Measurements from ENCODE around the gene BRD4. TPM values are rescaled to one million over a fixed set of nuclear protein-coding genes. Genes with fewer than 3 reads are reported as not detected.

Gene BRD4
- total and polyA plus RNA-seq, 2 experiments from 2014 or later, result 63.8 to 115 TPM

DNA sequence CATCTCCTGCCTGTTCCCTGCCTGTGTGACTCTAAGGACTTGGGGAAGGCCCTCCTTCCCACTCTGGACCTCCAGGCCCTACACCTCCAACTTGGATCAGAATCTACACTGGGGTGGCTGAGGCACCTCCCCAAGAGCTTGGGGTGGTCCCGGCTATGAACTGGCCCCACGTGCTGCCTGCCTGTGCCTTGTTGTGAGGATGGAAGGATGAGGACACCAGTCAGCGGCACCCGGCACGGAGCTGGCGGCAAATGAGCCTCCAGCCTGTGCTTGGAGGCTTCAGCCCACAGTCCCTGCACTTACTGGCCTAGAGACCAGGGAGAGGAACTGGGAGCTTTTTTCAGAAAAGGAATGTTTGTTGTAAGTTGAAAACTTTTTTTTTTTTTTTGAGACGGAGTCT lies 38.8 kb upstream of the BRD4 start:
- TF ChIP-seq STAT1 (IDR thresholded peaks at IDR 0.05; ENCODE audit: unreplicated experiment) (no peak), EZH2phosphoT487 (IDR thresholded peaks at IDR 0.05; ENCODE audit: unreplicated experiment) (no peak), NANOG (IDR thresholded peaks at IDR 0.05; ENCODE audit: borderline replicate concordance) (no peak), EZH2 (IDR thresholded peaks at IDR 0.05; ENCODE audit: low read depth, unreplicated experiment) (no peak), POLR2AphosphoS5 (IDR thresholded peaks at IDR 0.05; ENCODE audit: low read depth) (no peak)
- TF ChIP-seq, protein P1, sequence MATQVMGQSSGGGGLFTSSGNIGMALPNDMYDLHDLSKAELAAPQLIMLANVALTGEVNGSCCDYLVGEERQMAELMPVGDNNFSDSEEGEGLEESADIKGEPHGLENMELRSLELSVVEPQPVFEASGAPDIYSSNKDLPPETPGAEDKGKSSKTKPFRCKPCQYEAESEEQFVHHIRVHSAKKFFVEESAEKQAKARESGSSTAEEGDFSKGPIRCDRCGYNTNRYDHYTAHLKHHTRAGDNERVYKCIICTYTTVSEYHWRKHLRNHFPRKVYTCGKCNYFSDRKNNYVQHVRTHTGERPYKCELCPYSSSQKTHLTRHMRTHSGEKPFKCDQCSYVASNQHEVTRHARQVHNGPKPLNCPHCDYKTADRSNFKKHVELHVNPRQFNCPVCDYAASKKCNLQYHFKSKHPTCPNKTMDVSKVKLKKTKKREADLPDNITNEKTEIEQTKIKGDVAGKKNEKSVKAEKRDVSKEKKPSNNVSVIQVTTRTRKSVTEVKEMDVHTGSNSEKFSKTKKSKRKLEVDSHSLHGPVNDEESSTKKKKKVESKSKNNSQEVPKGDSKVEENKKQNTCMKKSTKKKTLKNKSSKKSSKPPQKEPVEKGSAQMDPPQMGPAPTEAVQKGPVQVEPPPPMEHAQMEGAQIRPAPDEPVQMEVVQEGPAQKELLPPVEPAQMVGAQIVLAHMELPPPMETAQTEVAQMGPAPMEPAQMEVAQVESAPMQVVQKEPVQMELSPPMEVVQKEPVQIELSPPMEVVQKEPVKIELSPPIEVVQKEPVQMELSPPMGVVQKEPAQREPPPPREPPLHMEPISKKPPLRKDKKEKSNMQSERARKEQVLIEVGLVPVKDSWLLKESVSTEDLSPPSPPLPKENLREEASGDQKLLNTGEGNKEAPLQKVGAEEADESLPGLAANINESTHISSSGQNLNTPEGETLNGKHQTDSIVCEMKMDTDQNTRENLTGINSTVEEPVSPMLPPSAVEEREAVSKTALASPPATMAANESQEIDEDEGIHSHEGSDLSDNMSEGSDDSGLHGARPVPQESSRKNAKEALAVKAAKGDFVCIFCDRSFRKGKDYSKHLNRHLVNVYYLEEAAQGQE (IDR thresholded peaks at IDR 0.05; ENCODE audit: unreplicated experiment), result no peak
- no peak overlapping the region for H3K4me3 Mint-ChIP-seq
- no peak for ATAC-seq
- Histone ChIP-seq H3K4me3 (no peak overlapping the region), H3K4me2 (no peak overlapping the region), H3K27me3 (ENCODE audit: insufficient read depth) (no peaks in the 10 kb centered on the region), H3K9me2 (ENCODE audit: insufficient read depth) (no peaks in the 10 kb centered on the region), H3K27ac (ENCODE audit: low read depth) (no peak overlapping the region), H3K79me2 (replicated peaks; ENCODE audit: insufficient read depth) (peaks cover 48% of the 10 kb centered on the region), H3F3A (replicated peaks; ENCODE audit: low read depth) (no peaks in the 10 kb centered on the region), H3K36me3 (ENCODE audit: insufficient read depth) (peaks cover 32% of the 10 kb centered on the region), H2AFZ (no peak overlapping the region), H4K20me1 (replicated peaks; ENCODE audit: insufficient read depth) (peaks cover 16% of the 10 kb centered on the region), H3K4me1 (ENCODE audit: insufficient read depth) (no peaks in the 10 kb centered on the region)
- peaks cover 70% of the 10 kb centered on the region for H3K36me3 Mint-ChIP-seq (ENCODE audit: low read depth)
- no peak overlapping the region for H3K27ac Mint-ChIP-seq
- DNase-seq (ENCODE audit: low spot score), result no peak
- H3K27me3 Mint-ChIP-seq (ENCODE audit: insufficient read depth, low read depth, poor library complexity), result peaks cover 13% of the 10 kb centered on the region
- H3K4me1 Mint-ChIP-seq, result no peaks in the 10 kb centered on the region
- H3K9me3 Mint-ChIP-seq, result 0 out of 3 replicates have a peak, but pooled peaks cover 3% of the 10 kb centered on the region

DNA sequence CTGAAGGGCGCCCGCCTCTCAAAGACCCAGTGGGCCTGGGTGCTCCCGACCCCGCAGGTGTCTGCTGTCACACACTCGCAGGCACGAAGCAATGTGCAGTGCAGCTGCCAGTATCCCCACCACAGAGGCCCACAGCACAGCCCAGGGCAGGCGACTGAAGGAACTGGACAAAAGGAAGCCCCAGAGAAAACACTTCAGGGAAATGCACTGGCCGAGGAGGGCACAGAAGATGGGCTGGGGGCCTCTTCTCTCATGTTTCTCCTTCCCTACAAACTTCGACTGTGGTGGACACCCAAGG lies 37.2 kb upstream of the BRD4 start:
- H3K4me2 ChIP-seq, result no peak overlapping the region
- H3K79me2 ChIP-seq (replicated peaks; ENCODE audit: insufficient read depth), result peaks cover 32% of the 10 kb centered on the region
- H3K27ac ChIP-seq (ENCODE audit: low read depth), result no peak overlapping the region
- Mint-ChIP-seq H3K27ac (no peak overlapping the region), H3K36me3 (ENCODE audit: low read depth) (peaks cover 85% of the 10 kb centered on the region), H3K9me3 (peaks cover 6% of the 10 kb centered on the region; the same call in 1 of the 3 replicates), H3K27me3 (ENCODE audit: insufficient read depth, low read depth, poor library complexity) (peaks cover 11% of the 10 kb centered on the region), H3K4me3 (no peak overlapping the region), H3K4me1 (no peaks in the 10 kb centered on the region)
- no peaks in the 10 kb centered on the region for H3F3A ChIP-seq (replicated peaks; ENCODE audit: low read depth)
- H2AFZ ChIP-seq, result no peak overlapping the region
- H3K27me3 ChIP-seq (ENCODE audit: insufficient read depth), result no peaks in the 10 kb centered on the region
- H3K4me3 ChIP-seq, result no peak overlapping the region
- H3K36me3 ChIP-seq (ENCODE audit: insufficient read depth), result peaks cover 36% of the 10 kb centered on the region
- no peaks in the 10 kb centered on the region for H3K9me2 ChIP-seq (ENCODE audit: insufficient read depth)
- DNase-seq (ENCODE audit: low spot score) (no peak), ATAC-seq (no peak)
- no peaks in the 10 kb centered on the region for H3K4me1 ChIP-seq (ENCODE audit: insufficient read depth)
- peaks cover 9% of the 10 kb centered on the region for H4K20me1 ChIP-seq (replicated peaks; ENCODE audit: insufficient read depth)
- TF ChIP-seq, protein P2, sequence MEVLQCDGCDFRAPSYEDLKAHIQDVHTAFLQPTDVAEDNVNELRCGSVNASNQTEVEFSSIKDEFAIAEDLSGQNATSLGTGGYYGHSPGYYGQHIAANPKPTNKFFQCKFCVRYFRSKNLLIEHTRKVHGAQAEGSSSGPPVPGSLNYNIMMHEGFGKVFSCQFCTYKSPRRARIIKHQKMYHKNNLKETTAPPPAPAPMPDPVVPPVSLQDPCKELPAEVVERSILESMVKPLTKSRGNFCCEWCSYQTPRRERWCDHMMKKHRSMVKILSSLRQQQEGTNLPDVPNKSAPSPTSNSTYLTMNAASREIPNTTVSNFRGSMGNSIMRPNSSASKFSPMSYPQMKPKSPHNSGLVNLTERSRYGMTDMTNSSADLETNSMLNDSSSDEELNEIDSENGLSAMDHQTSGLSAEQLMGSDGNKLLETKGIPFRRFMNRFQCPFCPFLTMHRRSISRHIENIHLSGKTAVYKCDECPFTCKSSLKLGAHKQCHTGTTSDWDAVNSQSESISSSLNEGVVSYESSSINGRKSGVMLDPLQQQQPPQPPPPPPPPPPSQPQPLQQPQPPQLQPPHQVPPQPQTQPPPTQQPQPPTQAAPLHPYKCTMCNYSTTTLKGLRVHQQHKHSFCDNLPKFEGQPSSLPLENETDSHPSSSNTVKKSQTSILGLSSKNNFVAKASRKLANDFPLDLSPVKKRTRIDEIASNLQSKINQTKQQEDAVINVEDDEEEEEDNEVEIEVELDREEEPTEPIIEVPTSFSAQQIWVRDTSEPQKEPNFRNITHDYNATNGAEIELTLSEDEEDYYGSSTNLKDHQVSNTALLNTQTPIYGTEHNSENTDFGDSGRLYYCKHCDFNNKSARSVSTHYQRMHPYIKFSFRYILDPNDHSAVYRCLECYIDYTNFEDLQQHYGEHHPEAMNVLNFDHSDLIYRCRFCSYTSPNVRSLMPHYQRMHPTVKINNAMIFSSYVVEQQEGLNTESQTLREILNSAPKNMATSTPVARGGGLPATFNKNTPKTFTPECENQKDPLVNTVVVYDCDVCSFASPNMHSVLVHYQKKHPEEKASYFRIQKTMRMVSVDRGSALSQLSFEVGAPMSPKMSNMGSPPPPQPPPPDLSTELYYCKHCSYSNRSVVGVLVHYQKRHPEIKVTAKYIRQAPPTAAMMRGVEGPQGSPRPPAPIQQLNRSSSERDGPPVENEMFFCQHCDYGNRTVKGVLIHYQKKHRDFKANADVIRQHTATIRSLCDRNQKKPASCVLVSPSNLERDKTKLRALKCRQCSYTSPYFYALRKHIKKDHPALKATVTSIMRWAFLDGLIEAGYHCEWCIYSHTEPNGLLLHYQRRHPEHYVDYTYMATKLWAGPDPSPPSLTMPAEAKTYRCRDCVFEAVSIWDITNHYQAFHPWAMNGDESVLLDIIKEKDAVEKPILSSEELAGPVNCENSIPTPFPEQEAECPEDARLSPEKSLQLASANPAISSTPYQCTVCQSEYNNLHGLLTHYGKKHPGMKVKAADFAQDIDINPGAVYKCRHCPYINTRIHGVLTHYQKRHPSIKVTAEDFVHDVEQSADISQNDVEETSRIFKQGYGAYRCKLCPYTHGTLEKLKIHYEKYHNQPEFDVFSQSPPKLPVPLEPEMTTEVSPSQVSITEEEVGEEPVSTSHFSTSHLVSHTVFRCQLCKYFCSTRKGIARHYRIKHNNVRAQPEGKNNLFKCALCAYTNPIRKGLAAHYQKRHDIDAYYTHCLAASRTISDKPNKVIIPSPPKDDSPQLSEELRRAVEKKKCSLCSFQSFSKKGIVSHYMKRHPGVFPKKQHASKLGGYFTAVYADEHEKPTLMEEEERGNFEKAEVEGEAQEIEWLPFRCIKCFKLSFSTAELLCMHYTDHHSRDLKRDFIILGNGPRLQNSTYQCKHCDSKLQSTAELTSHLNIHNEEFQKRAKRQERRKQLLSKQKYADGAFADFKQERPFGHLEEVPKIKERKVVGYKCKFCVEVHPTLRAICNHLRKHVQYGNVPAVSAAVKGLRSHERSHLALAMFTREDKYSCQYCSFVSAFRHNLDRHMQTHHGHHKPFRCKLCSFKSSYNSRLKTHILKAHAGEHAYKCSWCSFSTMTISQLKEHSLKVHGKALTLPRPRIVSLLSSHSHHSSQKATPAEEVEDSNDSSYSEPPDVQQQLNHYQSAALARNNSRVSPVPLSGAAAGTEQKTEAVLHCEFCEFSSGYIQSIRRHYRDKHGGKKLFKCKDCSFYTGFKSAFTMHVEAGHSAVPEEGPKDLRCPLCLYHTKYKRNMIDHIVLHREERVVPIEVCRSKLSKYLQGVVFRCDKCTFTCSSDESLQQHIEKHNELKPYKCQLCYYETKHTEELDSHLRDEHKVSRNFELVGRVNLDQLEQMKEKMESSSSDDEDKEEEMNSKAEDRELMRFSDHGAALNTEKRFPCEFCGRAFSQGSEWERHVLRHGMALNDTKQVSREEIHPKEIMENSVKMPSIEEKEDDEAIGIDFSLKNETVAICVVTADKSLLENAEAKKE (CRISPR knock-in tag; IDR thresholded peaks at IDR 0.05), result no peak
- TF ChIP-seq STAT1 (IDR thresholded peaks at IDR 0.05; ENCODE audit: unreplicated experiment) (no peak), POLR2AphosphoS5 (IDR thresholded peaks at IDR 0.05; ENCODE audit: low read depth) (no peak), EZH2 (IDR thresholded peaks at IDR 0.05; ENCODE audit: low read depth, unreplicated experiment) (no peak), JUNB (IDR thresholded peaks at IDR 0.05; ENCODE audit: unreplicated experiment) (no peak)
- TF ChIP-seq, protein P3, sequence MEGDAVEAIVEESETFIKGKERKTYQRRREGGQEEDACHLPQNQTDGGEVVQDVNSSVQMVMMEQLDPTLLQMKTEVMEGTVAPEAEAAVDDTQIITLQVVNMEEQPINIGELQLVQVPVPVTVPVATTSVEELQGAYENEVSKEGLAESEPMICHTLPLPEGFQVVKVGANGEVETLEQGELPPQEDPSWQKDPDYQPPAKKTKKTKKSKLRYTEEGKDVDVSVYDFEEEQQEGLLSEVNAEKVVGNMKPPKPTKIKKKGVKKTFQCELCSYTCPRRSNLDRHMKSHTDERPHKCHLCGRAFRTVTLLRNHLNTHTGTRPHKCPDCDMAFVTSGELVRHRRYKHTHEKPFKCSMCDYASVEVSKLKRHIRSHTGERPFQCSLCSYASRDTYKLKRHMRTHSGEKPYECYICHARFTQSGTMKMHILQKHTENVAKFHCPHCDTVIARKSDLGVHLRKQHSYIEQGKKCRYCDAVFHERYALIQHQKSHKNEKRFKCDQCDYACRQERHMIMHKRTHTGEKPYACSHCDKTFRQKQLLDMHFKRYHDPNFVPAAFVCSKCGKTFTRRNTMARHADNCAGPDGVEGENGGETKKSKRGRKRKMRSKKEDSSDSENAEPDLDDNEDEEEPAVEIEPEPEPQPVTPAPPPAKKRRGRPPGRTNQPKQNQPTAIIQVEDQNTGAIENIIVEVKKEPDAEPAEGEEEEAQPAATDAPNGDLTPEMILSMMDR (conservative IDR thresholded peaks at IDR 0.05; ENCODE audit: low read depth in 2 of 2), result no peak
- TF ChIP-seq, protein P4, sequence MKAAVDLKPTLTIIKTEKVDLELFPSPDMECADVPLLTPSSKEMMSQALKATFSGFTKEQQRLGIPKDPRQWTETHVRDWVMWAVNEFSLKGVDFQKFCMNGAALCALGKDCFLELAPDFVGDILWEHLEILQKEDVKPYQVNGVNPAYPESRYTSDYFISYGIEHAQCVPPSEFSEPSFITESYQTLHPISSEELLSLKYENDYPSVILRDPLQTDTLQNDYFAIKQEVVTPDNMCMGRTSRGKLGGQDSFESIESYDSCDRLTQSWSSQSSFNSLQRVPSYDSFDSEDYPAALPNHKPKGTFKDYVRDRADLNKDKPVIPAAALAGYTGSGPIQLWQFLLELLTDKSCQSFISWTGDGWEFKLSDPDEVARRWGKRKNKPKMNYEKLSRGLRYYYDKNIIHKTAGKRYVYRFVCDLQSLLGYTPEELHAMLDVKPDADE (IDR thresholded peaks at IDR 0.05), result no peak
